ENCODE measurements around the gene QPRT. TPM values are rescaled to one million over a fixed set of nuclear protein-coding genes. Genes with fewer than 3 reads are reported as not detected.

Gene QPRT
- total and polyA plus RNA-seq, 2 of the 13 experiments (the other 11 are each of a cell fraction or from before 2014, with no cell fraction given) = 130 to 218 TPM

DNA sequence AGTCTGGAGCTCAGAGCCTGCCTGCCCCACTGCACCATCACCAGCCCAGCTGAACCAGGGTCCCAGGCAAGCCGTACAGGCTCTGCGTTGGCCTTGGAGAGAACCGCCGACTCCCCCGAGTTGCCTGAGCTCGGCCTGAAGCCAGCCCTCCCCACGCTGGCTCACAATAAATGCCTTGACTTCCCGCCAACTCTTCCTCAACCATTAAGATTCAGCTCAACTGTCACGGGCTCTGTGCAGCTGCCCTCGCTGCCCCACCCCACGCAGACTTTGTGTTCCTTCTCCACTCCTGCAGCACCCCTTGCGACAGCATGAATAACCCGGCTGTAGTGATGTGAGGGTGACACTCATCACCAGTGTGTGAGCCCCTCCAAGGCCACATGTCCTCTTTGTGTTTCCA, 4.8 kb upstream of the QPRT start:
- Histone ChIP-seq H2AFZ (ENCODE audit: low read length) (peak overlapping the region; percentile 2), H4K20me1 (ENCODE audit: insufficient read depth, low read length) (no peaks in the 10 kb centered on the region), H3K4me1 (ENCODE audit: insufficient read depth, low read length) (peaks cover 47% of the 10 kb centered on the region), H3K4me3 (replicated peaks in 1 of 3; ENCODE audit: insufficient read depth in 1 of 3, low read depth in 2 of 3, low read length in 3 of 3) (peak overlapping the region; percentile 17 to 54 (median 30); a peak in 5 of 6 replicates), H3K36me3 (replicated peaks in 1 of 2; ENCODE audit: control insufficient read depth in 1 of 2, insufficient read depth in 2 of 2, low read length in 2 of 2) (no peaks in the 10 kb centered on the region), H3K27ac (ENCODE audit: extremely low read length, insufficient read depth, low read length) (no peak overlapping the region), H3K9ac (ENCODE audit: insufficient read depth, low read depth, low read length) (no peak overlapping the region; the same call in 1 of the 2 replicates), H3K9me3 (ENCODE audit: low read length) (no peaks in the 10 kb centered on the region), H3K79me2 (ENCODE audit: insufficient read depth, low read length) (no peaks in the 10 kb centered on the region), H3K4me2 (ENCODE audit: low read depth, low read length) (peak overlapping the region; percentile 72), H3K27me3 (ENCODE audit: control insufficient read depth in 1 of 2, insufficient read depth in 2 of 2, low read length in 2 of 2) (no peaks in the 10 kb centered on the region)
- 11% methylated on average over 8 of the region's 13 CpGs for WGBS (ENCODE audit: low lambda C conversion rate)
- ChIA-PET CTCF (ENCODE audit: low intra/inter-chr PET ratio, low total read pairs) (no interaction called here), POLR2A (interaction anchor here (0.8 kb wide), 1 partner anchor 416 kb away, joined by 4 read pairs; no protein-coding TSS in a partner anchor)
- in situ Hi-C loops (cut with HindIII; ENCODE audit: extremely low pct_ligation_motif_present, low pct_unique_long_range_greater_than_20kb) (no loop called here), intact Hi-C loops (cut with micrococcal nuclease; ENCODE audit: unreplicated experiment) (no loop called here)
- DNase-seq (ENCODE audit: low spot score) (no peak), ATAC-seq (peak; percentile 38), FAIRE-seq (no peak)
- BruUV-seq (replicated peaks) = no TSS peak
- TF ChIP-seq ZNF724P (CRISPR knock-in tag; IDR thresholded peaks at IDR 0.05; ENCODE audit: borderline replicate concordance) (0 out of 2 replicates have a peak, but pooled peaks have one; percentile 15), TEAD3 (CRISPR knock-in tag; optimal IDR thresholded peaks at IDR 0.05; ENCODE audit: borderline replicate concordance) (peak; percentile 28), ZNF614 (CRISPR knock-in tag; IDR thresholded peaks at IDR 0.05; ENCODE audit: borderline replicate concordance) (no peak), NONO (IDR thresholded peaks at IDR 0.05) (no peak), NONO (CRISPR knock-in tag; conservative IDR thresholded peaks at IDR 0.05) (0 out of 2 replicates have a peak, but pooled peaks have one; percentile 25), MYC (CRISPR knock-in tag; IDR thresholded peaks at IDR 0.05; ENCODE audit: borderline replicate concordance) (peak; percentile 19; the same call in 1 of the 2 replicates), GLI4 (CRISPR knock-in tag; IDR thresholded peaks at IDR 0.05; ENCODE audit: borderline replicate concordance) (no peak), ZBTB38 (CRISPR knock-in tag; IDR thresholded peaks at IDR 0.05) (no peak), ZNF713 (CRISPR knock-in tag; IDR thresholded peaks at IDR 0.05) (no peak), MTF2 (CRISPR knock-in tag; IDR thresholded peaks at IDR 0.05; ENCODE audit: borderline replicate concordance) (no peak), MTA1 (CRISPR knock-in tag; IDR thresholded peaks at IDR 0.05; ENCODE audit: borderline replicate concordance) (no peak; the same call in 1 of the 2 replicates), IRF2 (CRISPR knock-in tag; IDR thresholded peaks at IDR 0.05) (0 out of 2 replicates have a peak, but pooled peaks have one; percentile 14)
- TF ChIP-seq, protein P1, sequence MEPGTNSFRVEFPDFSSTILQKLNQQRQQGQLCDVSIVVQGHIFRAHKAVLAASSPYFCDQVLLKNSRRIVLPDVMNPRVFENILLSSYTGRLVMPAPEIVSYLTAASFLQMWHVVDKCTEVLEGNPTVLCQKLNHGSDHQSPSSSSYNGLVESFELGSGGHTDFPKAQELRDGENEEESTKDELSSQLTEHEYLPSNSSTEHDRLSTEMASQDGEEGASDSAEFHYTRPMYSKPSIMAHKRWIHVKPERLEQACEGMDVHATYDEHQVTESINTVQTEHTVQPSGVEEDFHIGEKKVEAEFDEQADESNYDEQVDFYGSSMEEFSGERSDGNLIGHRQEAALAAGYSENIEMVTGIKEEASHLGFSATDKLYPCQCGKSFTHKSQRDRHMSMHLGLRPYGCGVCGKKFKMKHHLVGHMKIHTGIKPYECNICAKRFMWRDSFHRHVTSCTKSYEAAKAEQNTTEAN (CRISPR knock-in tag; conservative IDR thresholded peaks at IDR 0.05) = no peak
- TF ChIP-seq, protein P2, sequence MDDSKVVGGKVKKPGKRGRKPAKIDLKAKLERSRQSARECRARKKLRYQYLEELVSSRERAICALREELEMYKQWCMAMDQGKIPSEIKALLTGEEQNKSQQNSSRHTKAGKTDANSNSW (CRISPR knock-in tag; IDR thresholded peaks at IDR 0.05; ENCODE audit: borderline replicate concordance) = no peak
- TF ChIP-seq, protein P3, sequence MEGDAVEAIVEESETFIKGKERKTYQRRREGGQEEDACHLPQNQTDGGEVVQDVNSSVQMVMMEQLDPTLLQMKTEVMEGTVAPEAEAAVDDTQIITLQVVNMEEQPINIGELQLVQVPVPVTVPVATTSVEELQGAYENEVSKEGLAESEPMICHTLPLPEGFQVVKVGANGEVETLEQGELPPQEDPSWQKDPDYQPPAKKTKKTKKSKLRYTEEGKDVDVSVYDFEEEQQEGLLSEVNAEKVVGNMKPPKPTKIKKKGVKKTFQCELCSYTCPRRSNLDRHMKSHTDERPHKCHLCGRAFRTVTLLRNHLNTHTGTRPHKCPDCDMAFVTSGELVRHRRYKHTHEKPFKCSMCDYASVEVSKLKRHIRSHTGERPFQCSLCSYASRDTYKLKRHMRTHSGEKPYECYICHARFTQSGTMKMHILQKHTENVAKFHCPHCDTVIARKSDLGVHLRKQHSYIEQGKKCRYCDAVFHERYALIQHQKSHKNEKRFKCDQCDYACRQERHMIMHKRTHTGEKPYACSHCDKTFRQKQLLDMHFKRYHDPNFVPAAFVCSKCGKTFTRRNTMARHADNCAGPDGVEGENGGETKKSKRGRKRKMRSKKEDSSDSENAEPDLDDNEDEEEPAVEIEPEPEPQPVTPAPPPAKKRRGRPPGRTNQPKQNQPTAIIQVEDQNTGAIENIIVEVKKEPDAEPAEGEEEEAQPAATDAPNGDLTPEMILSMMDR (CRISPR knock-in tag; IDR thresholded peaks at IDR 0.05) = peak; percentile 41; the same call in 1 of the 2 replicates
- TF ChIP-seq, protein P4, sequence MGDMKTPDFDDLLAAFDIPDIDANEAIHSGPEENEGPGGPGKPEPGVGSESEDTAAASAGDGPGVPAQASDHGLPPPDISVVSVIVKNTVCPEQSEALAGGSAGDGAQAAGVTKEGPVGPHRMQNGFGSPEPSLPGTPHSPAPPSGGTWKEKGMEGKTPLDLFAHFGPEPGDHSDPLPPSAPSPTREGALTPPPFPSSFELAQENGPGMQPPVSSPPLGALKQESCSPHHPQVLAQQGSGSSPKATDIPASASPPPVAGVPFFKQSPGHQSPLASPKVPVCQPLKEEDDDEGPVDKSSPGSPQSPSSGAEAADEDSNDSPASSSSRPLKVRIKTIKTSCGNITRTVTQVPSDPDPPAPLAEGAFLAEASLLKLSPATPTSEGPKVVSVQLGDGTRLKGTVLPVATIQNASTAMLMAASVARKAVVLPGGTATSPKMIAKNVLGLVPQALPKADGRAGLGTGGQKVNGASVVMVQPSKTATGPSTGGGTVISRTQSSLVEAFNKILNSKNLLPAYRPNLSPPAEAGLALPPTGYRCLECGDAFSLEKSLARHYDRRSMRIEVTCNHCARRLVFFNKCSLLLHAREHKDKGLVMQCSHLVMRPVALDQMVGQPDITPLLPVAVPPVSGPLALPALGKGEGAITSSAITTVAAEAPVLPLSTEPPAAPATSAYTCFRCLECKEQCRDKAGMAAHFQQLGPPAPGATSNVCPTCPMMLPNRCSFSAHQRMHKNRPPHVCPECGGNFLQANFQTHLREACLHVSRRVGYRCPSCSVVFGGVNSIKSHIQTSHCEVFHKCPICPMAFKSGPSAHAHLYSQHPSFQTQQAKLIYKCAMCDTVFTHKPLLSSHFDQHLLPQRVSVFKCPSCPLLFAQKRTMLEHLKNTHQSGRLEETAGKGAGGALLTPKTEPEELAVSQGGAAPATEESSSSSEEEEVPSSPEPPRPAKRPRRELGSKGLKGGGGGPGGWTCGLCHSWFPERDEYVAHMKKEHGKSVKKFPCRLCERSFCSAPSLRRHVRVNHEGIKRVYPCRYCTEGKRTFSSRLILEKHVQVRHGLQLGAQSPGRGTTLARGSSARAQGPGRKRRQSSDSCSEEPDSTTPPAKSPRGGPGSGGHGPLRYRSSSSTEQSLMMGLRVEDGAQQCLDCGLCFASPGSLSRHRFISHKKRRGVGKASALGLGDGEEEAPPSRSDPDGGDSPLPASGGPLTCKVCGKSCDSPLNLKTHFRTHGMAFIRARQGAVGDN (CRISPR knock-in tag; IDR thresholded peaks at IDR 0.05) = peak; percentile 45
